Thyroid gland (tissue), 4 donors: Measurements from ENCODE around the gene SIL1.

ENCODE experiments used
- CTCF ChIP-seq, 6 experiments: fragments of 200-600 bp in 3 of 6; fragments of 450-650 bp in 3 of 6; sonication (generic) in 3 of 6; IDR thresholded peaks; one replicate each; pipeline ENCODE4 v1.5.1; 2016 to 2019; ENCODE audit warnings: antibody characterized with exemption in 6 of 6, mild to moderate bottlenecking in 2 of 6, inconsistent platforms in 1 of 6, moderate library complexity in 1 of 6
- POLR2A ChIP-seq, 2 donors: fragments of 450-650 bp; IDR thresholded peaks; one replicate each; pipeline ENCODE4 v1.6.1; 2017; ENCODE audit warnings: antibody characterized with exemption in 2 of 2, mild to moderate bottlenecking in 2 of 2, moderate library complexity in 1 of 2

- no peak for TF ChIP-seq CTCF (IDR thresholded peaks at IDR 0.05)
- no peak for TF ChIP-seq POLR2A (IDR thresholded peaks at IDR 0.05)
Observed at GRCh38 chr5:139186752-139187326, 11.3 kb downstream of the SIL1 start.
